HG02623 (cell line): Measurements from ENCODE around the gene KSR1.
"Not testable (repeated sequence)": the region's sequence is repeated elsewhere in the genome, so short reads cannot be mapped to it uniquely, and the experiment has no call there.

Source experiments
- ATAC-seq: cut with Tn5 transposase; IDR thresholded peaks from one replicate; pipeline ENCODE4 v1.9.1; 2021; ENCODE audit warnings: moderate library complexity; ENCODE audit not compliant: unreplicated experiment

KSR1 gene

GRCh38 chr17:27670791-27671590 lies 214.7 kb downstream of the KSR1 start:
- no peak for ATAC-seq

- no peak for ATAC-seq
Measured at GRCh38 chr17:27671591-27671910, 215.3 kb downstream of the KSR1 start.

- ATAC-seq, result not testable (repeated sequence)
Measured at GRCh38 chr17:27671977-27672480, 215.8 kb downstream of the KSR1 start.

GRCh38 chr17:27674335-27674734 lies 218.1 kb downstream of the KSR1 start:
- no peak for ATAC-seq
